DND-41 (cell line): Measurements from ENCODE around the gene NOL4L.

Source experiments
- CTCF ChIP-seq: IDR thresholded peaks from 2 replicates; pipeline ENCODE4 v1.5.1; 2012; ENCODE audit warnings: borderline replicate concordance, low read length, moderate library complexity, mild to moderate bottlenecking; ENCODE audit not compliant: poor library complexity, severe bottlenecking; ENCODE audit errors: extremely low read depth
- EZH2 ChIP-seq: IDR thresholded peaks from 3 replicates; pipeline ENCODE4 v1.6.1; 2012; ENCODE audit warnings: borderline replicate concordance, low read depth, mild to moderate bottlenecking, moderate library complexity, low read length, inconsistent platforms; ENCODE audit not compliant: severe bottlenecking

- no peak for TF ChIP-seq CTCF
- TF ChIP-seq EZH2, result no peak
Measured at GRCh38 chr20:32562495-32562911, 22.6 kb downstream of the NOL4L start.
